Hematopoietic multipotent progenitor cell treated with erythropoietin and hydrocortisone succinate and interleukin-3 and kit ligand, for 15 days (in vitro differentiated cells): ENCODE measurements around the gene GRID1.

Experiments
- DNase-seq: peaks from one replicate; pipeline ENCODE4 v3.0.0-alpha.2; 2015; ENCODE audit warnings: low spot score

The GRID1 gene

DNA sequence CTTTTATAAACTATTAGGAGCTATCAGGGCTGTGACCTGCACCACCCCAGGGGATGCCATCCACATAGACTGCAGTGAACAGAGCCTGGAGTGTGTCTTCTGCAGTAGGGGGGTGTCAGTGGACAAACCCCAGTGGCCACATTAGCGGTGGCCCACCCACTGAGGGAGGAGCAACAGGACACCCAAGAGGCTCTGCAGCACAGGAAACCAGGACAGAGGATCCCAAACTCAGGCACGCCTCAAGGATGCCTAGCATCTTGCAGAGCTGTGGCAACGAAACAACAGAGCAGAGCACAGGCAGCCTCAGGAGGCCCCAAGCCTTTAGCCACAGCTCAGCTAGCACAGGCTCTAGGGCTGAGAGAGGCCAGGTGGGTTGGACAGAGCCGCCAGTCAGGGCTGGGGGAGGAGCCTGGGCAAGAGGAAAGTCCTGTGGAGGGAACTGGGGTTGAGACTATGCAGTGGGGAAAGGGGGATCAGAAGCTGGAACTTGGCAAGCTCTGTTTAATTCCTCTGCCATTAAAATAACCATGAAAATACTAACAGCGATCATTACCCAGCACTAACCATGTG lies 53.8 kb downstream of the GRID1 start:
- no peak for DNase-seq

- no peak for DNase-seq
Measured at GRCh38 chr10:86311906-86312305, 54.7 kb downstream of the GRID1 start.

GRCh38 chr10:86311190-86311589 lies 55.4 kb downstream of the GRID1 start:
- peak; percentile 25 for DNase-seq

- no peak for DNase-seq
Measured at GRCh38 chr10:86310702-86311101, 55.9 kb downstream of the GRID1 start.

DNA sequence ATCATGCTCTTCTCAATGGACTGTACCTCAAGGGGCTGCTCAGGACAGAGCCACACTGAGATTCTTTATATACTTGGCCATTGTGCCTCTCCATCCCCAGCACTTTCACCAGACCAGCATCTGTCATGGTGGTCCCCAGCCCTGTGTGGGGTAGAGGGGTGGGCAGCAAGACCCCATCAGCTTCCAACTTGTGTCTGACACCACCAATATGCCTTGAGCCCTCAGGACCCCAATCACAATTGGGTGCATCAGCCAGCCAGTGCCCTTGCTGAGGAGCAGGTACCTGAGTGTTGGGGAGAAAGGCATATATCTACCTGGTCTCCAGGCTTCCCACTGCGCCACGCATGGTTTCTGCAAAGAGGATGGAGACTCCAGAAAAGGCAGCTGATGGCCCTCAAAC lies 56.3 kb downstream of the GRID1 start:
- DNase-seq: no peak

DNA sequence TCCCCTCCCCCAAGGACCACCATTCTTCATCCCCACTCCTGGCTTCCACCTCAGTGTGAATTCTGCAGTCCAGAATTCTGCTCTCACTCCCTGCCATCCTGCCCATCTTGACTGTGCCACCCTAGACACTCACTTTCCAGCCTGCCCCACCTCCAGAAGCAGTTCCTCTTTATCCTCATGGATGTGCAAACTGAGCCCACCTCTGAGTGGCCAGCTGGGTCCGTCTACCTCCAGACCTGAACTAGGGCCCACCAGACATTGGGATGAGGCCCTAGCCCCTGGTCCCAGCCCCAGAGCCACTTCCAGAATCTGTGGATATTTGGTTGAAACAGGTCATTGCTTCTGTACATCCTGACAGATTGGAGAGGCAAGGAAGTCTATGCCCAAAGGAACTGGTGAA lies 58.5 kb downstream of the GRID1 start:
- DNase-seq: no peak

- no peak for DNase-seq
Measured at GRCh38 chr10:86306628-86307278, 59.8 kb downstream of the GRID1 start.

GRCh38 chr10:86305521-86305920 lies 61.1 kb downstream of the GRID1 start:
- no peak for DNase-seq

DNA sequence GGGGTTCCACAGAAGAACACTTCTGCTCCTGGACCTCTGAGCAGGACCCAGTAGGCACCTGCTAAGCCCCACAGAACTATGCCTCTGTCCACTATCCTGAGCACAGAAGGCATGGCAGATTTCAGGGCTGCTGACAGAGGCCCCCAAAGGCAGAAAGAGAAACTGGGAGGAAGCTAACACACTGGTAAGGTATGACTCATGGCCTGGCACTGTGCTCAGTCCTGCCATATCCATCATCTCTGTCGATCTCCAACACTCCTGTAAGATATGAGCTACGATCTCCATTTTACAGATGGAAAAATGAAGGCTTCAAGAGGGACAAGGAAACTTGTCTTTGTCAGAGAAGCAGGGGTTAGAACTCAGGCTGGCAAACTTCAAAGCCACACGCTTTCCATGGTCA lies 62.2 kb downstream of the GRID1 start:
- DNase-seq: no peak

- DNase-seq: no peak
Measured at GRCh38 chr10:86303626-86304025, 63.0 kb downstream of the GRID1 start.

DNA sequence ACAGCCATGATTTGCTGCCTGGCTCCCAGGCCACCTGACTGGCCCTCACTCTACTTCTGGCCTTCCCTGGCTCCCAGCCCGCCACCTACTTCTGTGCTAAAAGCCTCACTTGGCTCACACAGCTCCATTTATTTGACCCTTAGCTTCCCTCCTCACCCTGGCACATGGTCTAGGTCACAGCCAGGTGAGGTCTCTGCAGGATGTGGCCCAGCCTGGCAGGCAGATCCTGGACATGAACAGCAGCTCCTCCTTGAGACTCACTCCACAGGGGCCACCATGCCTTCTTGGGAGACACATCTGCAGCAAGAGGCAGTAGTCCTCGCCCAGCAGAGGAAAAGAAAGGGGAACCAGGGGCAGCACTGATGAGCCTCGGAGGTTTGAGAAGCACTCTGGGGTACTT lies 64.6 kb downstream of the GRID1 start:
- DNase-seq: no peak

- DNase-seq: no peak
Measured at GRCh38 chr10:86300931-86301830, 65.4 kb downstream of the GRID1 start.

- no peak for DNase-seq
Measured at GRCh38 chr10:86300399-86300925, 66.1 kb downstream of the GRID1 start.

- no peak for DNase-seq
Measured at GRCh38 chr10:86299562-86299961, 67.0 kb downstream of the GRID1 start.

DNA sequence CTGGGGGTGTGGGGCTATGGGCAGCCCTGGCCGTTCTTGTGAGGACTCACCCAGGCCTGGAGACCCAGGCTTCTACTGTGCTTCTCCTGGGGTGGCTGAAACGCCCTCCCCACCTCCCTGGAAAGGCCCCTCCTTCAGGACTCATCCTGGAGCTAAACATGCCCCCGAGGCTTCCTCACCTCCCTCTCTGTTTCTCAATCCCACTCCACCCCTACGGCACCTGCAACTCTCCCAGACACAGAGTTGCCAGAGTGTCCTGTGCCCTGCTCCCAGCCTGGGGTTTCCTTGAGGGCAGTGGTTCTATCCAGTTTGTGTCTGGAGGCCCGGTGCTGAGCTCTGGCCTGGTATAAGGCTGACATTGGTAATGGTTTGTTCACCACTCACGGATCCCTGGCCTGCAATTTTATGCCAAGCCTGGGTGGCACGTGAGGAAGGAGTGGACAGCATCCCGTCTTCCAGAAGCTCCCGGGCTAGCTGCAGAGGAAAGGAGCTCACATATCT lies 68.0 kb downstream of the GRID1 start:
- no peak for DNase-seq

- no peak for DNase-seq
Measured at GRCh38 chr10:86295791-86296190, 70.8 kb downstream of the GRID1 start.

GRCh38 chr10:86295351-86295750 lies 71.2 kb downstream of the GRID1 start:
- DNase-seq: no peak

DNA sequence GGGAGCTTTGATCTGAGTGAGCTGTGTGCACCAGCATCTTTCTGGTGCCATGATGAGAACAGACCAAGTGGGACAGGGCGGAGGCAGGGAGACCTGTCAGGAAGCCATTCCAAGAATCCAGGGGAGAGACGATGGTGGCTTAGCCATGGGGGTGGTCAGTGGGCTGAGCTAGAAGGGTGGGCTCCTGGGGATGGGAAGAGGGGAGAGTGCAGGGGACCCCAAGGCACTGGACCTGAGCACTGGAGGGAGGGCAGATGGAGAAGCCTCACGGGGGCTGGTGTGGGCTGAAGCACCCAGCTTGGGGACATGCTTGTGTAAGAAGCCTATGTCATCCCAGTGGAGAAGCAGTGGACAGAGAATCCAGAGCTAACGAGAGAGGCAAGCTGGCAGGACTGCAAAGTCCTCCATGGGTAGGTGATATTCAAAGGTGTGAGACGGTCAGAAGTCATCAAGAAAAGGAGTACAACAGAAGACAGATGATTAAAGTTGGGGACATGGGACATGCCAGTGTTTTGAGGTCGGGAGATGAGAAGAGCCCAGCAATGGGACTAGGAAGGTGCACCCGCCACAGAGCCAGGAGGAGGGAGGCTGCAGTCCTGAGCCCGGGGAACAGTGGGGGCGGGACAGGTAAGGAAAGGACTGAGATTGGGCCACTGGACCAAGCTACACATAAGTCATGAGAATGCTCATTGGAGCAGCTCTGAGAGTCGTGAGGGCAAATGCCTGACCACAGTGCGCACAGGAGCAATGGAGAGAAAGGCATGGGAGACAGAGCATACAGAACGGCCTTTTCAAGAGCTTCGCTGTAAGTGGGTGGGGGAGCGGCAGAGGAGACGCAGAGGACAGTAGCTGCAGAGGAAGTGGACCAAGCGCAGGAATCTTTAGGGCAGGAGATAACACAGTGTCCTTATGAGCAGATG lies 72.0 kb downstream of the GRID1 start:
- no peak for DNase-seq

DNA sequence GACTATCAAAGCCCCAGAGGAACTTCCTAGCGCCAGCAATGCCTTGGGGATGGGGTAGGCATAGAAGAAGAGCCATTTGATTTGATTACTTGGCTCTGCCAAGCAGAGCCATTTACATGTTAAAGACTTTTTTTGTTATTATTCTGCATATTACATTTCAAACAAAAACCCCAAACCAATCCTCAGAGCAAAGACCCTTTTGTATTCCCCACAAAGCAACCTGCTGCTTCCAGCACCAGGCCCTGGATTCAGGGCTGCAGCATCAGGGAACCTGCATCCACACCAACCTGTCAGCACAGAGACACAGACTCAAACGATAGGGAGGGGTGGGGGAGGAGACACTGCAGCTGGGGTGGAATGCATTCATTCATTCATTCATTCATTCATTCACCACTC lies 73.2 kb downstream of the GRID1 start:
- no peak for DNase-seq

- no peak for DNase-seq
Measured at GRCh38 chr10:86292462-86293395, 73.9 kb downstream of the GRID1 start.
